D721Med (cell line): Measurements from ENCODE around the gene GAS7.

Experiments used
- DNase-seq: peaks from one replicate; pipeline ENCODE4 v3.0.0; 2011; ENCODE audit warnings: low spot score; ENCODE audit not compliant: insufficient read length
- FAIRE-seq: peaks from 2 replicates; lab custom pipeline; 2011; peaks lifted over from hg19 to GRCh38; lab: Jason Lieb, UNC
- TF ChIP-seq, protein P1 (sequence below): IDR thresholded peaks from 2 replicates; pipeline ENCODE4 v1.5.1; 2012; ENCODE audit warnings: mild to moderate bottlenecking, control low read depth; ENCODE audit not compliant: insufficient read depth; ENCODE audit errors: missing control alignments

Gene GAS7

DNA sequence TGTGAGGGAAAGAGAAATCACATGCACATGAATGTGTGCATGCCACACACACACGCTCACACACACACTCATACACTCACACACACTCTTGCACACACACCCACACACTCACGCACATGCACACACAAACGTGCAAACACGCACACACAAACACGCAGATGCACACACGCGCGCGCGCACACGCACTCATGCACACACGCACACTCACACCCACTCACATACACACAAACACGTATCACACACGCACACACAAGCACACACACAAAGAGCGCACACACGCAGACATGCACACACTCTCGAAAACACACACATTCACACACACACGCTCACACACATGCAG is 72.2 kb downstream of the GAS7 start:
- TF ChIP-seq, protein P1, sequence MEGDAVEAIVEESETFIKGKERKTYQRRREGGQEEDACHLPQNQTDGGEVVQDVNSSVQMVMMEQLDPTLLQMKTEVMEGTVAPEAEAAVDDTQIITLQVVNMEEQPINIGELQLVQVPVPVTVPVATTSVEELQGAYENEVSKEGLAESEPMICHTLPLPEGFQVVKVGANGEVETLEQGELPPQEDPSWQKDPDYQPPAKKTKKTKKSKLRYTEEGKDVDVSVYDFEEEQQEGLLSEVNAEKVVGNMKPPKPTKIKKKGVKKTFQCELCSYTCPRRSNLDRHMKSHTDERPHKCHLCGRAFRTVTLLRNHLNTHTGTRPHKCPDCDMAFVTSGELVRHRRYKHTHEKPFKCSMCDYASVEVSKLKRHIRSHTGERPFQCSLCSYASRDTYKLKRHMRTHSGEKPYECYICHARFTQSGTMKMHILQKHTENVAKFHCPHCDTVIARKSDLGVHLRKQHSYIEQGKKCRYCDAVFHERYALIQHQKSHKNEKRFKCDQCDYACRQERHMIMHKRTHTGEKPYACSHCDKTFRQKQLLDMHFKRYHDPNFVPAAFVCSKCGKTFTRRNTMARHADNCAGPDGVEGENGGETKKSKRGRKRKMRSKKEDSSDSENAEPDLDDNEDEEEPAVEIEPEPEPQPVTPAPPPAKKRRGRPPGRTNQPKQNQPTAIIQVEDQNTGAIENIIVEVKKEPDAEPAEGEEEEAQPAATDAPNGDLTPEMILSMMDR: no peak
- DNase-seq (no peak), FAIRE-seq (no peak)

- FAIRE-seq (no peak), DNase-seq (no peak)
- TF ChIP-seq, protein P1: no peak
Measured at GRCh38 chr17:10125531-10126275, 72.7 kb downstream of the GAS7 start.

DNA sequence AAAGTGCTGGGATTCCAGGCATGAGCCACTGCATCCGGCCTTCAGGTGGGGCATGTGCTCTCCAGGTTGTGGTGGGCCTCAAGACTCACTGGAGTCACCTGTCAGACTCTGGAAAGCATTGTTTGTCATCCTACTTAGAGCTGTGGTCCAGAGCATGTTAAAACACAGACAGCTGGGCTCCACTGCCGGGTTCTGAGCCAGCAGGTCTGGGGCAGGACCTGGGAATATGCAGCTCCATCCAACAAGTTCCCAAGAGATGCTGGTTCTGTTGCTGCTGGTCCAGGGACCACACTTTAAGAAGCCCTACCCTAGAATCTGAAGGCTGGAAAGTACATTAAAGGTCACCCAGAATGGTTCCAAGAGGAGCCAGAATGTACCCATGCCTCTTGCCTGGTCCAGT is 75.3 kb downstream of the GAS7 start:
- TF ChIP-seq, protein P1: no peak
- FAIRE-seq: no peak
- DNase-seq: no peak

- TF ChIP-seq, protein P1: no peak
- DNase-seq: no peak
- no peak for FAIRE-seq
Measured at GRCh38 chr17:10121971-10122707, 76.3 kb downstream of the GAS7 start.

DNA sequence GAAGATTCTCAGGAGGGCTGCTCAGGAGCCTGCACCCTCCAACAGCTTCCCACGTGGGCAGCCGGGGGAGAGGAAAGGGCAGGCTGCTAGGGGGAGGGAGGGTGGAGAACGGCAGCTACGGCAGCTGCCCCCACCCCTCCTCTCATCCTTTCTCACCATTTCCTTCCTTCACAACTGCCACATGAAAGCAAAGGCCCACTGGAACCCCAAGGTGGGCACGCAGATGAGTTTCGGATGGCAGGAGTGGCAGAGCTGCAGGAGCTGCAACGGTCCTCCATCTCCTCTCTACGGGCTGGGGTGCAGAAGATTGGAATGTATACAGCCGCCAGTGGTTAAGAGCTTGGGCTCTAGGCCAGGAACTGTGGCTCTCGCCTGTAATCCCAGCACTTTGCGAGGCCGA is 77.7 kb downstream of the GAS7 start:
- DNase-seq (no peak), FAIRE-seq (no peak)
- TF ChIP-seq, protein P1: no peak

- DNase-seq (no peak), FAIRE-seq (no peak)
- TF ChIP-seq, protein P1: no peak
Measured at GRCh38 chr17:10120109-10120485, 78.3 kb downstream of the GAS7 start.
